ENCODE data around the gene ROCK2.
A peak's percentile ranks its signal among the peaks of the same experiment; 100 is the strongest.

The ROCK2 gene

GRCh38 chr2:11307764-11308415 is 36.5 kb downstream of the ROCK2 start:
- DNase-seq = no peak

- no peak for DNase-seq
Observed at GRCh38 chr2:11305958-11306357, 38.5 kb downstream of the ROCK2 start.

- DNase-seq = peak; percentile 15
Observed at GRCh38 chr2:11305338-11305737, 39.1 kb downstream of the ROCK2 start.

GRCh38 chr2:11304476-11304875 is 40.0 kb downstream of the ROCK2 start:
- DNase-seq = no peak

- peak; percentile 28 for DNase-seq
Observed at GRCh38 chr2:11303290-11304013, 41.0 kb downstream of the ROCK2 start.

- no peak for DNase-seq
Observed at GRCh38 chr2:11299439-11299838, 45.0 kb downstream of the ROCK2 start.

GRCh38 chr2:11298592-11298991 is 45.8 kb downstream of the ROCK2 start:
- DNase-seq = no peak

- DNase-seq = no peak
Observed at GRCh38 chr2:11296401-11296800, 48.0 kb downstream of the ROCK2 start.

- DNase-seq = peak; percentile 84
Observed at GRCh38 chr2:11292464-11293255, 51.8 kb downstream of the ROCK2 start.

- no peak for DNase-seq
Observed at GRCh38 chr2:11290713-11291112, 53.7 kb downstream of the ROCK2 start.

GRCh38 chr2:11290211-11290610 is 54.2 kb downstream of the ROCK2 start:
- DNase-seq = no peak

- DNase-seq = no peak
Observed at GRCh38 chr2:11288431-11288830, 56.0 kb downstream of the ROCK2 start.

- no peak for DNase-seq
Observed at GRCh38 chr2:11286749-11287148, 57.7 kb downstream of the ROCK2 start.

- DNase-seq = no peak
Observed at GRCh38 chr2:11286323-11286722, 58.1 kb downstream of the ROCK2 start.

- DNase-seq = no peak
Observed at GRCh38 chr2:11285499-11285898, 58.9 kb downstream of the ROCK2 start.

- DNase-seq = peak; percentile 60
Observed at GRCh38 chr2:11281186-11281585, 63.2 kb downstream of the ROCK2 start.

GRCh38 chr2:11280713-11281112 is 63.7 kb downstream of the ROCK2 start:
- DNase-seq = no peak

GRCh38 chr2:11279398-11279797 is 65.0 kb downstream of the ROCK2 start:
- peak; percentile 85 for DNase-seq

- no peak for DNase-seq
Observed at GRCh38 chr2:11278219-11278618, 66.2 kb downstream of the ROCK2 start.

- DNase-seq = no peak
Observed at GRCh38 chr2:11275910-11276309, 68.5 kb downstream of the ROCK2 start.

- peak; percentile 44 for DNase-seq
Observed at GRCh38 chr2:11270891-11271290, 73.5 kb downstream of the ROCK2 start.

GRCh38 chr2:11267931-11268330 is 76.5 kb downstream of the ROCK2 start:
- no peak for DNase-seq

GRCh38 chr2:11264818-11265217 is 79.6 kb downstream of the ROCK2 start:
- DNase-seq = no peak

- no peak for DNase-seq
Observed at GRCh38 chr2:11264007-11264406, 80.4 kb downstream of the ROCK2 start.
